Measurements from ENCODE around the gene USP36. TPM values are rescaled to one million over a fixed set of nuclear protein-coding genes. Genes with fewer than 3 reads are reported as not detected.

Gene USP36
- total and polyA plus RNA-seq, 9 of the 15 experiments (the other 6 are each of a cell fraction or from before 2014, with no cell fraction given), result 6.4 to 72.8 (median 22.5) TPM

DNA sequence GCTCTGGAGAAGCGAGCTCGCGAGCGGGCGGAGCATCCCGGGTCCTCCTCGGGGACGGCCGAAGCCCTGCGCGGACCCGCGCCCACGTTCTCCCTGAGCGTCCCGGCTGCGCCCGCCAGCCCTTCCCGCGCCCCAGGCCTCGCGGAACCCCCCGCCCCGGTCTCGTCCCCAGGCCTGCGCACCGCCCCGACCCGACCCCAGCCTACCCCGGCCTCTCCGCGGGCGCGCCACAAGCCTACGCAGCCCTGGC, 159 bp downstream of the USP36 start (continued):
- TF ChIP-seq CCNT2 (IDR thresholded peaks at IDR 0.05; ENCODE audit: borderline replicate concordance, extremely low read depth, insufficient read length, low read depth, low read length), result no peak
- TF ChIP-seq ZNF232 (CRISPR knock-in tag; IDR thresholded peaks at IDR 0.05), result no peak
- TF ChIP-seq SAP30 (IDR thresholded peaks at IDR 0.05; ENCODE audit: borderline replicate concordance, insufficient read depth, low read depth, low read length, poor library complexity, severe bottlenecking), result peak; percentile 87

DNA sequence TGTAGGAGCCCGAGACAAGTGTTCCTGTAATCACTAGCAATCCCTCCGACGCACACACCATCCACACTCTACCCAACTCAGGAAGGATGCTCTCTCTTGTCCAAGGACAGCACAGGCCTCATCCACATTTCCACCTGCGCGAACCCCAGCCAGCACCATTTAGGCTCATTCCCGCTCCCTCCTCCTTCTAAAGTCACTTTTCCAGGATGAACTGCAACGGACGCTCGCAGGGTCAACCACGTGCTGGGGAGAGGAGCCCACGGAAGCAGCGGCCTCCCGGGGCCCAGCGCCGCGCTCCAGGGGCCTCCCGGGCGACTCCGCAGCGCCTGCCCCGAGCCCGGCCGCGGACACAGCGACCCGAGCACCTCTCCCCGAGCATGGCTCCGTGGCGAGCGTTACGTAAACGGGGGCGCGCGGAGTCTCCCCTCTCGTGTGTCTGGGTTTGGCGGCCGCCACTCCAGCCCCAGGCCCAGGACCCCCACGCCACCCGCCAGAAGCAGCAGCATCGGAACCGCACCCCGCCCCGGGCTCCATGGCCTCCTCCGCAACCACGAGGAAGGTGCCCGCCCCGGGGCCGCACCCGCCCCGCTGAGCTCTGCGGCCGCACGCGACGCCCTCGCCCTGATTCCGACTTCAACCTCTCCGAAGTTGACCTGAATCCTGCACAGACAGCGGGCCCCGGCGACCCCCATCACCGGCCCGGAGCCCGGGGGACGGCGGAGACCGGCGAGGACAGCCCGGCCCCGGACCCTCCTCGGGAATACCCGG, 668 bp downstream of the USP36 start:
- peak overlapping the region; percentile 100 for H3K4me2 ChIP-seq (ENCODE audit: insufficient read depth, low read length)
- in situ Hi-C loops (cut with MboI), result no loop called here
- peaks cover 4% of the 10 kb centered on the region for H3K9me1 ChIP-seq (ENCODE audit: control insufficient read depth, insufficient read depth, low read length)
- intact Hi-C loops (cut with micrococcal nuclease), result no loop called here
- H3K36me3 ChIP-seq (ENCODE audit: control insufficient read depth, insufficient read depth, low read length), result peaks cover 37% of the 10 kb centered on the region
- H3K4me1 ChIP-seq (replicated peaks in 1 of 2; ENCODE audit: control insufficient read depth in 2 of 2, insufficient read depth in 2 of 2, low read length in 2 of 2), result peaks cover 17 to 31% of the 10 kb centered on the region in 2 experiments
- H3K27ac ChIP-seq (ENCODE audit: extremely low read depth, low read depth, low read length), result peak overlapping the region; percentile 90
- H3K9ac ChIP-seq (ENCODE audit: insufficient read depth in 1 of 2, low read depth in 2 of 2, low read length in 2 of 2), result peak overlapping the region; percentile 71 to 93
- no TSS peak for BruUV-seq (replicated peaks)
- peaks cover 15% of the 10 kb centered on the region for H4K20me1 ChIP-seq (replicated peaks; ENCODE audit: control insufficient read depth, insufficient read depth, low read length)
- peaks cover 43% of the 10 kb centered on the region for H3K79me2 ChIP-seq (ENCODE audit: control insufficient read depth, insufficient read depth, low read length)
- peak overlapping the region; percentile 63 for H3K4me3 ChIP-seq
- peak in 2 of 4 experiments; percentile 44 to 53 for DNase-seq (ENCODE audit: extremely low read depth in 1 of 4, low spot score in 3 of 4)
- no peak for FAIRE-seq
- H2AFZ ChIP-seq (ENCODE audit: low read depth, low read length), result peak overlapping the region; percentile 77
- POLR2A ChIA-PET, result interaction anchor here (0.6 to 1.5 kb wide), 3 partner anchors 15 to 284 kb away, joined by 3 to 6 read pairs (median 3); no protein-coding TSS in a partner anchor
- ATAC-seq, result peak; percentile 62
- H3K9me3 ChIP-seq (replicated peaks; ENCODE audit: control insufficient read depth, insufficient read depth, low read depth, low read length), result no peaks in the 10 kb centered on the region
- under 1% methylated on average over 40 of the region's 73 CpGs for WGBS (ENCODE audit: insufficient coverage, low coverage, missing lambda C conversion rate)
- CTCF ChIA-PET (ENCODE audit: low intra/inter-chr PET ratio), result no interaction called here
- H3K27me3 ChIP-seq (ENCODE audit: control insufficient read depth in 2 of 2, insufficient read depth in 2 of 2, low read length in 2 of 2), result no peaks in the 10 kb centered on the region
- TF ChIP-seq PCBP1 (IDR thresholded peaks at IDR 0.05; ENCODE audit: low read depth, low read length, poor library complexity, severe bottlenecking) (peak; percentile 42), BRCA1 (IDR thresholded peaks at IDR 0.05) (no peak), BRCA1 (CRISPR knock-in tag; IDR thresholded peaks at IDR 0.05) (peak; percentile 33; the same call in 1 of the 2 replicates), ZNF77 (CRISPR knock-in tag; IDR thresholded peaks at IDR 0.05) (no peak), FOXP1 (CRISPR knock-in tag; IDR thresholded peaks at IDR 0.05) (peak; percentile 18), U2AF1 (optimal IDR thresholded peaks at IDR 0.05; ENCODE audit: low read depth, low read length) (peak; percentile 81), NR3C1 (CRISPR knock-in tag; IDR thresholded peaks at IDR 0.05) (peak; percentile 31; the same call in 1 of the 2 replicates), ZBTB1 (CRISPR knock-in tag; IDR thresholded peaks at IDR 0.05; ENCODE audit: borderline replicate concordance, low read depth) (peak; percentile 58; the same call in 1 of the 2 replicates), BRD4 (IDR thresholded peaks at IDR 0.05) (peak; percentile 86), SP1 (CRISPR knock-in tag; IDR thresholded peaks at IDR 0.05) (no peak)
- TF ChIP-seq, protein P1, sequence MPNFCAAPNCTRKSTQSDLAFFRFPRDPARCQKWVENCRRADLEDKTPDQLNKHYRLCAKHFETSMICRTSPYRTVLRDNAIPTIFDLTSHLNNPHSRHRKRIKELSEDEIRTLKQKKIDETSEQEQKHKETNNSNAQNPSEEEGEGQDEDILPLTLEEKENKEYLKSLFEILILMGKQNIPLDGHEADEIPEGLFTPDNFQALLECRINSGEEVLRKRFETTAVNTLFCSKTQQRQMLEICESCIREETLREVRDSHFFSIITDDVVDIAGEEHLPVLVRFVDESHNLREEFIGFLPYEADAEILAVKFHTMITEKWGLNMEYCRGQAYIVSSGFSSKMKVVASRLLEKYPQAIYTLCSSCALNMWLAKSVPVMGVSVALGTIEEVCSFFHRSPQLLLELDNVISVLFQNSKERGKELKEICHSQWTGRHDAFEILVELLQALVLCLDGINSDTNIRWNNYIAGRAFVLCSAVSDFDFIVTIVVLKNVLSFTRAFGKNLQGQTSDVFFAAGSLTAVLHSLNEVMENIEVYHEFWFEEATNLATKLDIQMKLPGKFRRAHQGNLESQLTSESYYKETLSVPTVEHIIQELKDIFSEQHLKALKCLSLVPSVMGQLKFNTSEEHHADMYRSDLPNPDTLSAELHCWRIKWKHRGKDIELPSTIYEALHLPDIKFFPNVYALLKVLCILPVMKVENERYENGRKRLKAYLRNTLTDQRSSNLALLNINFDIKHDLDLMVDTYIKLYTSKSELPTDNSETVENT (CRISPR knock-in tag; IDR thresholded peaks at IDR 0.05), result no peak
- TF ChIP-seq, protein P2, sequence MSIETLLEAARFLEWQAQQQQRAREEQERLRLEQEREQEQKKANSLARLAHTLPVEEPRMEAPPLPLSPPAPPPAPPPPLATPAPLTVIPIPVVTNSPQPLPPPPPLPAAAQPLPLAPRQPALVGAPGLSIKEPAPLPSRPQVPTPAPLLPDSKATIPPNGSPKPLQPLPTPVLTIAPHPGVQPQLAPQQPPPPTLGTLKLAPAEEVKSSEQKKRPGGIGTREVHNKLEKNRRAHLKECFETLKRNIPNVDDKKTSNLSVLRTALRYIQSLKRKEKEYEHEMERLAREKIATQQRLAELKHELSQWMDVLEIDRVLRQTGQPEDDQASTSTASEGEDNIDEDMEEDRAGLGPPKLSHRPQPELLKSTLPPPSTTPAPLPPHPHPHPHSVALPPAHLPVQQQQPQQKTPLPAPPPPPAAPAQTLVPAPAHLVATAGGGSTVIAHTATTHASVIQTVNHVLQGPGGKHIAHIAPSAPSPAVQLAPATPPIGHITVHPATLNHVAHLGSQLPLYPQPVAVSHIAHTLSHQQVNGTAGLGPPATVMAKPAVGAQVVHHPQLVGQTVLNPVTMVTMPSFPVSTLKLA (conservative IDR thresholded peaks at IDR 0.05), result peak; percentile 37 to 57; a peak in 2 of 4 replicates
- TF ChIP-seq, protein P3, sequence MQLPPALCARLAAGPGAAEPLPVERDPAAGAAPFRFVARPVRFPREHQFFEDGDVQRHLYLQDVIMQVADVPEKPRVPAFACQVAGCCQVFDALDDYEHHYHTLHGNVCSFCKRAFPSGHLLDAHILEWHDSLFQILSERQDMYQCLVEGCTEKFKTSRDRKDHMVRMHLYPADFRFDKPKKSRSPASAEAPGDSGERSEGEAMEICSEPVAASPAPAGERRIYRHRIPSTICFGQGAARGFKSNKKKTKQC (CRISPR knock-in tag; IDR thresholded peaks at IDR 0.05), result peak; percentile 37; the same call in 1 of the 2 replicates

Data from K562 (cell line).